NCI-H345 treated with DMSO at 0.1 percent for 48 hours (cell line): ENCODE data around the gene PCP2.

Experiments used
- DNase-seq: peaks from one replicate; lab custom pipeline; 2025; ENCODE audit not compliant: unreplicated experiment; lab: John Stamatoyannopoulos, UW

The PCP2 gene

DNA sequence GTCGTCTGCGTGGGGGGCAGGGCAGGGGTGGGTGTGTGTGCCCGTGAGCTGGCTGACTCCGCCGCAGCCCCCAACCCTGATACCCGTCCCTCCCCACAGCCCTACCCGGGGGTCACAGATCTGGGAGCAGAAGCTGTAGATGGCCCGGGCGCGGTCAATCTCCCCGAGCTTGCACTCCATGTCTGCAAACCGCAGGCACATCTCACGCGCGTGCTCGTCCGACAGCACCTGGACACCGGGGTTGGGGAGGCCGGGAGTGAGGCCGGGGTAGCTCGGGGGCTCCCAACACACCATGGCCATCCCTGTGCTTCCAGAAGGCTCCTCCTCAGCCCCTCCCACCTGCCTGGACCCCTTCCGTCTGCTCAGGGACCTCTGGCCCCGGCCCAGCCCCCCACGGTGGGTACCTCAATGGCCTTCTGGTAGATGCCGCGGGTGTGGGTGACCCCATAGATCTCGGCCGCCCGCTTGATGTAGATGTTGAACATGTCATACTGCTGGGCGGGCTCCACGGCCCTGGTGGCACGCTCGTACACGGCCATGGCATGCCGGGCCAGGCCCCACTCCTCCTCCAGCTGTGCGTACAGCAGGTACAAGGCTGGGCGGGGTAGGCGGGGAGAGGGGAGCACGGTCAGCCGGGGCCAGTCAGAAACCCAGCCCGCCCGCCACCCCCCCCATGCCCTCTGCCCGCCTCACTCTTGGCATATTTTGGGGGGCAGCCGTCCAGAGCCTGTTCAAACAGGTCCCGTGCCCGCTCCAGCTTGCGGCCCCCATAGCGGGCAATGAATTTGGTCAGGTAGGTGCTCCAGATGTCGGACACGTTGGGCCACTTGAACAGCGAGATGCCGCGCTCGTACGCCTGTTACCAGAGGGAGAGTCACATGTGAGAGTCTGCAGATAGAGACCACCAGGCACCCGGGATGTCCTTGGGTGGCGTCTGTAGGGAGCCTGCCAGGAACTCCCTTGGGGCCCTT is 12.8 kb downstream of the PCP2 start:
- DNase-seq: no peak

DNA sequence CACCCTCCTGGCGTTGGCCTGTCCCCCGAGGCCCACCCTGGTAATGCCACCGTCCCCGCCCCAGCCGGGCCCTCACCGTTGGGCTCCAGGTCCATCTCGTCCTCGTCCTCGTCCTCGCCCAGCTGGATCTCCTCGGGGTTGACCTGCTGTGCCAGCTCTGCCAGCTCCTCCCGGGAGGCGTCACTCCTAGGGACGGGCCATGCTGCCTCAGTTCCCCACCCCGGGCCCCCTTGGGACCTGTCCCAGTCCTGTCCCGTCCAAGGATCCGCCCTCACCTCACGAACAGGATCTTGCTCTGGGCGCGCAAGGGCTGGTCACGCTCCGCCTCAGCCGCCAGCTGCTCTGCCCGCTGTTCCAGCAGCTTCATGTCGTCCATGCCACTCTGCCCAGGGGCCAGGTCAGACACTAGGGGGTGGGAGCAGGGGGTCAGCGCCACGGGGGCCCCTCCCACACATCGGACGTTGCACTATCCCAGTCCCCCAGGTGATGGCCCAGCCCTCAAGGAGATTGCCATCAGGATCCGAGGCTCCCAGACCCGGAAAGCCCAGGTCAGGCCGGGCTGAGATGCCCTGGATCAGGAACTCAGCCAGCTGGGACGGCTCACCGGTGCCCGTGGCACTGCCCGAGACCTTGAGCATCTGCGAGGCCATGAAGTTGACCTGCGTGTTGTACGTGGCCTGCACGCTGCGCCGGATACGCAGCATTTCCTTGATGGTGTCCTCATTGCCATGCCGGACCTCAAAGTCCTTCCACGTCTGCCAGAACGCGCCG is 13.7 kb downstream of the PCP2 start:
- no peak for DNase-seq

DNA sequence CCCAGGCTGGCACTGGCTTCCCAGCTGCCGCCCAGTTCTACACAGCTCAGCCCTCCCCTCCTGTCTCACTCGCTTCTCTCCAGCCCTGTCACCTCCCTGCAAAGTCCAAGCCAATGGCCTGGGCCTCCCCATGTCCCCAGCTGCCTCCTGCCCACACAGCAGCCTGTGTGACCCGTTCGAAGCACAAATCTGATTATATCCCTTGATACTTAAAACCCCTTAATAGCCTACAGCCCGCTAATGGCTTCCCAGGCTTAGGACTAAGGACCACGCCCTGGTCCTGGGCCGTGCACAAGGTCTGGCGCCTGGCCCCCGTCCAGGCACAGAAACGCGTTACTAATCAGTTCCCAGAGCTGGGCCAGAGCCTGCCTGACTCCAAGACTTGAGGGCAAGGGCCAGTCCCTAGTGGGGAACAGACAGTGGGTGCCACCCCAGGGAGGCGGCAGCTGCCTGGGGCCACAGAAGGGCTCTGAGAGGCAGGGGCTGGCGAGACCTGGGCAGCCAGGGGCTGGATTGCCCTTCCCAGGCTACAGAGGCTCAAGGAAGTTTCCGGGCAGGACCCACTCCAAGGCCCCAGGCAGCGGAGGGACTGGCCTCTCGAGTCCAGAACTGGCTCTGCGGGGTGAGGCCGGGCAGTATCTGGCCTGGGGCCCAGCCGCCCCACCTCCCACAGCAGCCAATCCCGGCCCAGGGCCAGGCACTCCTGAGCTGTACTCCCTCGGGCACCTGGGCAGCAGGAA is 14.6 kb downstream of the PCP2 start:
- DNase-seq: no peak

- DNase-seq: no peak
These were observed 15.2 kb downstream of the PCP2 start for GRCh38 chr19:7618348-7618747.

DNA sequence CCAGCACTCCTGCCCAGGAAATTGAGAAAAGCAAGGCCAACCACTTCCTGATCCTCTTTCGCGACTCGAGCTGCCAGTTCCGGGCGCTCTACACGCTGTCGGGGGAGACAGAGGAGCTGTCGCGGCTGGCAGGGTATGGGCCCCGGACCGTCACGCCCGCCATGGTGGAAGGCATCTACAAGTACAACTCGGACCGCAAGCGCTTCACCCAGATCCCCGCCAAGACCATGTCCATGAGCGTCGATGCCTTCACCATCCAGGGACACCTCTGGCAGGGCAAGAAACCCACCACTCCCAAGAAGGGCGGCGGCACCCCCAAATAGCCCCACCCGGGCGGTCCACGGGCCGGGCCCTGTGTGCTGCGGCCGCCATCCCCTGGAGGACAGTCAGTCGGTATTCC is 15.8 kb downstream of the PCP2 start:
- no peak for DNase-seq

DNA sequence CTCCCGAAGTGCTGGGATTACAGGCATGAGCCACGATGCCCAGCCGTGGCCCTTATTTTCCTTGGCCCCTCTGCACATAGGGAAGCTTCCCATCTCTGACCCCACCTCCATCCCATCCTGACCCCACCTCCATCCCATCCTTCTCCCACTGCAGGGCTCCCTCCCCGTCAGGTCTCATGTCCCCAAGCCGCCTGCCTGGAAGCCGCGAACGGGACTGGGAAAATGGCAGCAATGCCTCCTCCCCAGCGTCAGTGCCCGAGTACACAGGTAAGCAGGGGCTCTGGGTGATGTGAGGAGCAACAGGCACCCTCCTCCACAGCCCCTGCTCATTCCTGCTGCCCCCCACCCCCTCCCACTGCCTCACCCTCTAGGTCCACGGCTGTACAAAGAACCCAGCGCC is 16.3 kb downstream of the PCP2 start:
- DNase-seq: no peak

GRCh38 chr19:7614859-7615741 is 18.4 kb downstream of the PCP2 start:
- no peak for DNase-seq

DNA sequence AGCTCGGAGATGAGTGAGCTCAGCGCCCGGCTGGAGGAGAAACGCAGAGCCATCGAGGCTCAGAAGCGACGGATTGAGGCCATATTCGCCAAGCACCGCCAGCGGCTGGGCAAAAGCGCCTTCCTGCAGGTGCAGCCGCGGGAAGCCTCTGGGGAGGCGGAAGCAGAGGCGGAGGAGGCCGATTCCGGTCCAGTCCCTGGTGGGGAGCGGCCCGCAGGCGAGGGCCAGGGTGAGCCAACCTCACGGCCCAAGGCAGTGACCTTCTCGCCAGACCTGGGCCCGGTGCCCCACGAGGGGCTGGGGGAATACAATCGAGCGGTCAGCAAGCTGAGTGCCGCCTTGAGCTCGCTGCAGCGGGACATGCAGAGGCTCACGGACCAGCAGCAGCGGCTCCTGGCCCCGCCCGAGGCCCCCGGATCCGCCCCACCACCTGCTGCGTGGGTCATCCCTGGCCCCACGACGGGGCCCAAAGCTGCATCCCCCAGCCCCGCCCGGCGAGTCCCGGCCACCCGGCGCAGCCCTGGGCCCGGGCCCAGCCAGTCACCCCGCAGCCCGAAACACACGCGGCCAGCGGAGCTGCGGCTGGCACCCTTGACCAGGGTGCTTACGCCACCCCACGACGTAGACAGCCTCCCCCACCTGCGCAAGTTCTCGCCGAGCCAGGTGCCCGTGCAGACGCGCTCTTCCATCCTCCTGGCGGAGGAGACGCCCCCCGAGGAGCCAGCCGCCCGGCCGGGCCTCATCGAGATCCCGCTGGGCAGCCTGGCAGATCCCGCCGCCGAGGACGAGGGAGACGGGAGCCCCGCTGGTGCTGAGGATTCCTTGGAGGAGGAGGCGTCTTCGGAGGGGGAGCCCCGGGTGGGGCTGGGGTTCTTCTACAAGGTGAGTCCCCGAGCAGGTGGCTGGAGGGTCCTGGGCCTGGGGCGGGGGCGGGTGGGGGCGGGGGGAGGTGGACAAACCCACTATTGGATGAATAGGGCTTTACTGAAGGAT is 20.9 kb downstream of the PCP2 start:
- no peak for DNase-seq

- no peak for DNase-seq
These were observed 21.8 kb downstream of the PCP2 start for GRCh38 chr19:7611541-7612279.

DNA sequence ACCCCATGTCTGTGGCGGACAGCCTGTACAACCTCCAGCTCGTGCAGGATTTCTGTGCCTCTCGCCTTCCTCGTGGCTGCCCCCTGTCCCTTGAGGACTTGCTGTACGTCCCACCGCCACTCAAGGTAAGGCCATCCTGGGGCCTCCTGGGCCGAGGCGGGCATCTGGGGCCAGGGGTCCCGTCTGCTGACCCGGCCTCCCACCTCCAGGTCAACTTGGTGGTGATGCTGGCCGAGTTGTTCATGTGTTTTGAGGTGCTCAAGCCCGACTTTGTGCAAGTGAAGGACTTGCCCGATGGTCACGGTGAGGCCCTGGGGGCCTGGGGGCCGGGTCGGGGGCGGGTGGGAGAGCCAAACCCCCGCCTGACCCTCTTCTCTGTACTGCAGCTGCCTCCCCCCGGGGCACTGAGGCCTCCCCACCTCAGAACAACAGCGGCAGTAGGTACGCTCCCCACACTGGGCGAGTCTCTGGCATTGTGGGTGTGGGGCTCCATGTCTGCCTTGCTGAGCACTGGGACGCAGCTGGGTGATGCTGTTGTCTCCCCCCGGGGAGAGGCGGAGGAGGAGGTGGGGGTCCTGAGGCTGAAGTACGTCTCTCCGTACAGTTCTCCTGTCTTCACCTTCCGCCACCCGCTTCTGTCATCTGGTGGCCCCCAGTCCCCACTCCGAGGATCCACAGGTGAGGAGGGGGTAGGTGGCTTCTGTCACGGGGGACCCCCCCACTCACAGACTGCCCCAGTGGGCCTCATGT is 22.9 kb downstream of the PCP2 start:
- DNase-seq: no peak

GRCh38 chr19:7607874-7608560 is 25.5 kb downstream of the PCP2 start:
- DNase-seq: no peak

GRCh38 chr19:7607212-7607873 is 26.2 kb downstream of the PCP2 start:
- DNase-seq: no peak

- DNase-seq: no peak
These were observed 27.2 kb downstream of the PCP2 start for GRCh38 chr19:7606289-7606688.

DNA sequence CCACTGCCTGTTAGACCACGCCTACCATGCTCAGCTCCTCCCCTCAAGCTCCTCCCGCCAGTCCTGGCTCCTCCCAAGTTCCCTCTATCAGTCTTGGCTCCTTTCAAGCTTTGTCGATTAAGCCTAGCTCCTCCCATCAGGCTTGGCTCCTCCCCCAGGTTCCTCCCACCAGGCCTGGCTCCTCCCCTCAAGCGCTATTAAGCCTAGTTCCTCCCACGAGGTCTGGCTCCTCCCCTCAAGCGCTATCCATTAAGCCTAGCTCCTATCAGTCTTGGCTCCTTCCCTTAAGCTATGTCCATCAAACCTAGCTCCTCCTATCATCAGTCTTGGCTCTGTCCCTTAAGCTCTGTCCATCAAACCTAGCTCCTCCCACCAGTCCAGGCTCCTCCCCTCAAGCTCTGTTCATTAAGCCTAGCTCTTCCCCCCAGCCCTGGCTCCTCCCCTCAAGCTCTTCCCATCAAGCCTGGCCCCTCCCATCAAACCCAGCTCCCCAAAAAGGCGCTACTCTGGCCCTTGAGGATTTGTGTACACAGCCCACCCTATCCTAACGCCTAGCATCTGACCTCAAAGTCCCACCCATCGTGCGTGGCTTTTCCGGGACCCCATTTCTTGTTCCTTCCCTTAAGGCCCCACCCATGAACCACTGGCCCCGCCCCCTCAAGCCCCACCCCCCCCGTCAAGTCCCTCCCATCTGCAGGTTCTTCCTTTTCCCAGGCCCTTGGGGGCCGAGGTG is 27.9 kb downstream of the PCP2 start:
- DNase-seq: no peak

- DNase-seq: no peak
These were observed 29.6 kb downstream of the PCP2 start for GRCh38 chr19:7603919-7604318.

GRCh38 chr19:7602935-7603497 is 30.5 kb downstream of the PCP2 start:
- no peak for DNase-seq
